OCI-LY3 (cell line): ENCODE measurements around the gene NOL4L.

ENCODE experiments used
- H2AFZ ChIP-seq: fragments of 200-600, 300-600 bp; shearing (Covaris generic); 2 replicates; pipeline ENCODE4 v1.6.0; 2014; ENCODE audit warnings: antibody characterized with exemption, low read depth, low read length
- H3K27ac ChIP-seq: fragments of 200-600, 300-600 bp; sonication (generic); 2 replicates; pipeline ENCODE4 v1.5.1; 2014; ENCODE audit warnings: mild to moderate bottlenecking, low read length, moderate library complexity, mixed read lengths
- H3K27me3 ChIP-seq: fragments of 200-600, 300-600 bp; sonication (generic); 2 replicates; pipeline ENCODE4 v1.6.1; 2014; ENCODE audit warnings: low read depth, low read length, mixed read lengths
- H3K36me3 ChIP-seq: fragments of 200-600, 300-600 bp; sonication (generic); replicated peaks from 2 replicates; pipeline ENCODE3; 2014; ENCODE audit warnings: low read depth, low read length, mixed read lengths
- H3K4me1 ChIP-seq: fragments of 300-600, 200-600 bp; sonication (generic); 2 replicates; pipeline ENCODE4 v1.6.1; 2014; ENCODE audit warnings: low read length, mixed read lengths
- H3K4me2 ChIP-seq: fragments of 200-600, 300-600 bp; sonication (generic); 2 replicates; pipeline ENCODE4 v1.6.1; 2014; ENCODE audit warnings: low read length, mixed read lengths
- H3K4me3 ChIP-seq: fragments of 300-600, 200-600 bp; sonication (generic); 2 replicates; pipeline ENCODE4 v1.5.1; 2014; ENCODE audit warnings: antibody characterized with exemption, mild to moderate bottlenecking, low read length, moderate library complexity
- H3K79me2 ChIP-seq: fragments of 300-600, 200-600 bp; shearing (Covaris generic); 2 replicates; pipeline ENCODE4 v1.6.1; 2014; ENCODE audit warnings: mild to moderate bottlenecking, low read length, mixed read lengths
- H3K9ac ChIP-seq: fragments of 300-600, 200-600 bp; shearing (Covaris generic); 2 replicates; pipeline ENCODE4 v1.6.0; 2014; ENCODE audit warnings: mild to moderate bottlenecking, low read length, moderate library complexity
- H3K9me3 ChIP-seq: fragments of 200-600, 300-600 bp; shearing (Covaris generic); 2 replicates; pipeline ENCODE4 v1.6.1; 2014; ENCODE audit warnings: low read length, mixed read lengths; ENCODE audit not compliant: insufficient read depth
- H4K20me1 ChIP-seq: fragments of 200-600, 300-600 bp; sonication (generic); 2 replicates; pipeline ENCODE4 v1.6.1; 2016; ENCODE audit warnings: low read length, mixed read lengths; ENCODE audit not compliant: insufficient read depth
- CTCF ChIP-seq: fragments of 200-600, 300-600 bp; sonication (generic); IDR thresholded peaks from 2 replicates; pipeline ENCODE4 v1.5.1; 2014; ENCODE audit warnings: antibody characterized with exemption, low read length, low read depth
- EZH2phosphoT487 ChIP-seq: fragments of 200-600 bp; shearing (Covaris generic); IDR thresholded peaks from 2 replicates; pipeline ENCODE4 v1.6.1; 2018; ENCODE audit warnings: antibody characterized with exemption, mixed run types, low read depth

The NOL4L gene

GRCh38 chr20:32557319-32557718 is 27.8 kb downstream of the NOL4L start:
- H2AFZ ChIP-seq: no peak overlapping the region
- no peak overlapping the region for H3K4me3 ChIP-seq
- H3K9ac ChIP-seq: no peak overlapping the region
- TF ChIP-seq CTCF (no peak), EZH2phosphoT487 (no peak)
- no peaks in the 10 kb centered on the region for H3K79me2 ChIP-seq
- no peaks in the 10 kb centered on the region for H4K20me1 ChIP-seq
- 0 out of 2 replicates have a peak, but pooled peaks cover 4% of the 10 kb centered on the region for H3K27me3 ChIP-seq
- no peak overlapping the region for H3K27ac ChIP-seq
- H3K4me1 ChIP-seq: no peaks in the 10 kb centered on the region
- H3K4me2 ChIP-seq: no peak overlapping the region
- no peaks in the 10 kb centered on the region for H3K9me3 ChIP-seq
- no peaks in the 10 kb centered on the region for H3K36me3 ChIP-seq

- no peak overlapping the region for H3K9ac ChIP-seq
- no peaks in the 10 kb centered on the region for H3K9me3 ChIP-seq
- H2AFZ ChIP-seq: no peak overlapping the region
- no peak overlapping the region for H3K4me3 ChIP-seq
- TF ChIP-seq CTCF: no peak
- TF ChIP-seq EZH2phosphoT487: no peak
- 0 out of 2 replicates have a peak, but pooled peaks cover 4% of the 10 kb centered on the region for H3K27me3 ChIP-seq
- no peaks in the 10 kb centered on the region for H4K20me1 ChIP-seq
- H3K79me2 ChIP-seq: no peaks in the 10 kb centered on the region
- no peak overlapping the region for H3K27ac ChIP-seq
- H3K36me3 ChIP-seq: no peaks in the 10 kb centered on the region
- H3K4me1 ChIP-seq: no peaks in the 10 kb centered on the region
- H3K4me2 ChIP-seq: no peak overlapping the region
These were observed 28.6 kb downstream of the NOL4L start for GRCh38 chr20:32556312-32557184.

GRCh38 chr20:32555584-32555983 is 29.5 kb downstream of the NOL4L start:
- TF ChIP-seq EZH2phosphoT487 (no peak), CTCF (no peak)
- no peak overlapping the region for H3K27ac ChIP-seq
- no peak overlapping the region for H2AFZ ChIP-seq
- no peaks in the 10 kb centered on the region for H3K79me2 ChIP-seq
- no peak overlapping the region for H3K9ac ChIP-seq
- no peak overlapping the region for H3K4me2 ChIP-seq
- no peaks in the 10 kb centered on the region for H3K36me3 ChIP-seq
- no peak overlapping the region for H3K4me3 ChIP-seq
- no peaks in the 10 kb centered on the region for H3K4me1 ChIP-seq
- 0 out of 2 replicates have a peak, but pooled peaks cover 4% of the 10 kb centered on the region for H3K27me3 ChIP-seq
- H4K20me1 ChIP-seq: no peaks in the 10 kb centered on the region
- H3K9me3 ChIP-seq: no peaks in the 10 kb centered on the region

- H3K27ac ChIP-seq: no peak overlapping the region
- no peak overlapping the region for H3K4me2 ChIP-seq
- H3K9ac ChIP-seq: no peak overlapping the region
- TF ChIP-seq EZH2phosphoT487: no peak
- H4K20me1 ChIP-seq: no peaks in the 10 kb centered on the region
- H3K4me1 ChIP-seq: no peaks in the 10 kb centered on the region
- H2AFZ ChIP-seq: no peak overlapping the region
- peaks cover 4% of the 10 kb centered on the region; the same call in 1 of the 2 replicates for H3K27me3 ChIP-seq
- H3K36me3 ChIP-seq: no peaks in the 10 kb centered on the region
- 0 out of 2 replicates have a peak, but pooled peaks cover 3% of the 10 kb centered on the region for H3K9me3 ChIP-seq
- H3K79me2 ChIP-seq: no peaks in the 10 kb centered on the region
- no peak overlapping the region for H3K4me3 ChIP-seq
These were observed 30.2 kb downstream of the NOL4L start for GRCh38 chr20:32554965-32555289.
